Stimulated activated CD4-positive, alpha-beta T cell treated with anti-CD3 and anti-CD28 coated beads, Interleukin-4, amount 100 ng/mL, for 24 hours (primary cell): ENCODE measurements around the gene PSME1.

Experiments used
- DNase-seq: peaks from one replicate; pipeline ENCODE4 v3.0.0-alpha.2; 2020

PSME1 gene

DNA sequence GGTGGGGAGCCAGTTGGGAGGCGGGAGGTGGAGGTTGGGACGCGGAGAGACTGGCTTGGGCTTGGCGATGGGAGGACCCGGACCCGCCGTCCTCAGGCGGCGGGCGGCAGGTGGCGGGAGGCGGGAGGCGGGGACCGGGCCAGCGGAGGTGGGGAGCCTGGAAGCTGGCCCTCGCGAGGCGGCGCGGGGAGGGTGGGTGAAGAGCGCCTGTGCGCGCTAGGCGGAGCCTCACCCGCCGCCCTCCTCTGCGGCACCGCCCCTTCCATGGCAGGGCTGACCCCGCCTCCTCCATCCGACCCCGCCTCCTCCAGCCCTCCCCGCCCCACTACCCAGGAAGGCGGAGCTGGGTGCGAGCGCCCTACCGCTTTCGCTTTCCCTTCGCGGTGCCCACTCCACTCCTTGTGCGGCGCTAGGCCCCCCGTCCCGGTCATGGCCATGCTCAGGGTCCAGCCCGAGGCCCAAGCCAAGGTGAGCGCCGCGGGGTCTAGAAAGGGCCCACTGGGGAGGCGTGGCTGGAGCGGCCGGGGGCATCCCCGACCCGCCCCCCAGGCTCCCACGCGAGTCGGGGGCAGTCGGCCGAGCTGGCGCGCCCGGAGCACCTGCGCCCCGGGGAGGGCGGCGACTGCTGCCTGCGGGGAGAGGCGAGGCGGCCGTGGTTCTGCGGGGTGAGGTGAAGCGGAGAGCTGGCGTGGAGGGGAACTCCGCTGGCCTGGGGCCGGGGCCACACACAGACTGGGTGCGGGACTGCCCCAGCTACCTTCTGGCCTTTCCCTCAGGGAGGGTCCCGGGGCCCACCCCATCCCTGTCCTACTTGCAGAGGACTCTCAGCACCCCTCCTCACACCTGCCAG is at the start of gene PSME1:
TSS of gene PSME1 (plus strand) at position 361 of the 850 bp plus-strand sequence. CDS start at position 430, 69 bp downstream.
- peak; percentile 93 for DNase-seq

GRCh38 chr14:24087004-24087403 is 49.0 kb upstream of the PSME1 start:
- DNase-seq: no peak

DNA sequence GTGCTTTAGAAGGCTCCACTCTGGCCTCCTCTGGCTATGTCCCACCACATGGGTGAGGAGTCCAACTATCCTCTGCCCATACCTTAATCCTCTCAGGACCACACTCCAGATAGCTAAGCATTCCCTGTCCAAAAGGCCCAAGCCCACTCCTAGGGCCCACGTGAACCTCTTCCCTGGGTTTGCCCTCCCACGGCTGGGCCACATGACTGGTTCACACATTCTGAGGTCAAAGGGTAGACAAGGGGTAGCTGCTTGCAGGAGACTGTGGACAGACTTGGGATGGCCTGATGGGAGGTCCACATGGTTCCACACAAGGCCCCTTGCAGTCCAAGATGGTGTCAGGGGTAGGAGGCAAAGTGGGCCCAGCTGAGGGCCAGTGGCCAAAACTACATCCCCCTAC is 47.9 kb upstream of the PSME1 start:
- no peak for DNase-seq

DNA sequence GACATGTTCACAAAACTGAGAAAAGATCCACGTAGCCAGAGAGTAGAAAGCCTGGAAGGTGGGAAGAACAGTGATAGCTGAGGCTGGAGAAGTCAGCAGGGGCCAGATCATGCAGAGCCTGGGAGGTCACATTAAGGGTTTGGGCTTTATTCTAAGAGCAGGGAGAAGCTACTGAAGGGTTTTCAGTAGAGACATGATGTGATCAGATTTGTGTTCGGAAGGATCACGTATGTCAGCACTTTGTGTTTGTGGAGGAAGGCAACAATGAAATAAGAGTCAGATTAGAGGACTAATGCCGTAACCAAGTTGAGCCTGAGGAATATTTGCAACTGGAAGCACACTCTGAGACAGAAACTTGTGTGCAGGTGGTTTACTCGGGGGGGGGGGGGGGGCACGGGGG is 46.1 kb upstream of the PSME1 start:
- no peak for DNase-seq

DNA sequence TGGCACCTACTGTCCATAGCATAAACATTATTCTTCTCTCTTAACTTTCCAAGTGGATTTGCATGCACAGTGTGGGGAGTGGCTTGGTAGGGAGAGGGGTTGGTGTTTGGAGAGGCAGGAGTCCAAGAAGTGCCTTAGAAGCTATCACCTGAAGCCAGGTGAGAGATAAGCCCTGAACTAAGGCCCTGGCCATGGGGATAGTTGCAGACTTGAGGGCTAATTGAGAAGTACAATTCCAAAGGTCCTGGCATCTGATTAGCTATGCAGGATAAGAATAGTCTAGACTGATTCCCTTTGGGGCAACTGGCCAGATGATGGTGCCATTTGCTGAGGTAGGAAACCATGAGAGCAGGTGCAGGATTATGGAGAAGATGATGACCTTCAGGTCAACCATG is 43.9 kb upstream of the PSME1 start:
- DNase-seq: no peak

DNA sequence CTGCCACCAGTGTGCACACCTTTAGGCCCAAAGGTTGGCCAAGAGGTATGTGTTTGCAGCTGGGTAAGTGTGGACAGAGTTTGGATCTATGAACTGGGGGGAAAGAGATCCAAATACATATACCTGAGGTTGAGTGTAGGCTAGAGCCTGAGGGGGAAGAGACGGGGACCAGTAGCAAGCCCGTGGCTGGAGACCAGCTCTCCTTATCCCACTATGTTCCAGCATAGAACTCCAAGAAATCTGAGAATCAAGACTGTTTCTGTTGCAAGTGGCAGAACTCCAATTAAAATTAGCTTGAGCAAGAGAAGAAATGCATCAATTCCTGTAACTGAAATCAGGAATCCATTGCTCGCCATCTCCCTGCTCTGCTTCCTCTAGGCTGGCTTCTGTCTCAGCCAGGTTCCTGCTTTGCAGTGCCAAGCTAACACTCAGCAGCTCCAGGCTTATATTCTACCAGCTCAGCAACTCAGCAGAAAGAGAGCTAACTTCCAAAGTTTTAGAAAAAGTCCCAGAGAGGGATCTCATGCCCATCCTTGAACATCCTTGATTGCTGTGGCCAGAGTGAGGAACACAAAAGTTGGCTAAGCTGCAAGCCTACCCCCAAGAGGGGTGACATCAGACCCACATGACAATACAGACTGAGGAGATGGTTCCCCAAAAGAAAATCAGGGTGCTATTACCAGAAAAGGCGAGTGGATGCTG is 43.3 kb upstream of the PSME1 start:
- no peak for DNase-seq

DNA sequence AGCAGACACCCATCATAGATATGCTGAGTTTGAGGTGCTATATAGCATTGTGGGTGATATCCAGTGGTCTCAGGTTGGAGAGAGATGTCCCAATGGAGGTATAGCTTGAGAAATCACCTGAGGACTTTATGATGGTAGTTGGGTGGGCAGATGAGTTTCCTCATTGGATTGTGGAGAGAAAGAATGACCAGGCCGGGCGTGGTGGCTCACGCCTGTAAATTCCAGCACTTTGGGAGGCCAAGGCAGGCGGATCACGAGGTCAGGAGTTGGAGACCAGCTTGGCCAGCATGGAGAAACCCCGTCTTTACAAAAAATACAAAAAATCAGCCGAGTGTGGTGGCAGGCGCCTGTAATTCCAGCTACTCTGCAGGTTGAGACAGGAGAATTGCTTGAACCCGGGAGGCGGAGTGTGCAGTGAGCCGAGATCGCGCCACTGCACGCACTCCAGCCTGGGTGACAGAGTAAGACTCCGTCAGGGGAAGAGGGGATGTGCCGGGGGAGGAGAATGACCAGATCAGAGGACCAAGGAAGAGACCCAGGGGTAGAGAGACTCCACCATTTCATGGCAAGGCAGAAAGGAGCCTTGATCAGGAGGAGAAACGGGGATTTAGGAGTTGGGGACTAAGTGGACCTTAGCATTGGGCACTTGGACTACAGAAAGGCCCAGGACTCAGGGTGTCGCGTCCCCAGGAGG is 42.6 kb upstream of the PSME1 start:
- DNase-seq: no peak

DNA sequence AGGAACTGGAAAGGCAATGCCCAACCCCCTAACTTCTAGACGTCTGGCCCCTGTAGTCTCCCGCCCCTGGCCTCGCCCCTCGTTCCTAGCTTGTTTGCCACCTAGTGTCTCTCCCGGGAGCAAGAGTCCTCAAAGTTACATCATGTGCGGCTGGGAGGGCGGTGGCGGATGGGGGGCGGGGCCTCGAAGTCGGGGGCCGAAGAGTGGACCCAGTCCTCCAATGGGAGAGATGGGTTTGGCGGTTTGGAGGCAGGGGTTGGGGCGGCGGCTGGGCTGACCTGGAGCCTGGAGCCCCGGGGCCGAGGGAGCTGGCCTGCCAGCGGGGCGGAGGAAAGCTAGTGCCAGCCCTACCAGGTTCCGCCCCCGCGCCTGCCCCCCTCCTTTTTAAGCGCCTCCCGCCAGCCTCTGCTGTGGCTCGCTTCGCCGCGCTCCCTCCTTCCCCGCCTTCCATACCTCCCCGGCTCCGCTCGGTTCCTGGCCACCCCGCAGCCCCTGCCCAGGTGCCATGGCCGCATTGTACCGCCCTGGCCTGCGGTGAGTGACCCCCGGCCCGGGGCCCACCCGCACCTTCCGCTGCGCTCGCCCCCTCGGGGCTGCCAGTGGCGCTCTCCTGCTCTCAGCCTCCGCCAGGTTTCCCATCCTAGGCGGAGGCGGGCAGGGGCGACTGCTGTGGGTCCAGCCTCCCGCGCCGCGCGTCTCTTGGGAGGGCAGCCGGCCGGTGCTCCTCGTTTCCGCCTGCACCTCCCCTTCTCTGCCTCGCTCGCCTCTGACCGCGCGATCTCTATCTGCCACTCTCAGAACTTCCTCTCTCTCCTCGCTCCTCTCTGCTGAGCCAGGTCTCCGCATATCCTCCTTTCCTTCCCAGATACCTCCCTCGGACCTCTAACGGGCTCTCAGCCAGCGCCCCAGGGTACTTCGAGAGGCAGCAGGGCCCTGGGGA is 41.8 kb upstream of the PSME1 start, which contains the start of gene PCK2:
TSS of gene PCK2 (plus strand) at position 411 of the 940 bp plus-strand sequence. CDS start at position 506, 95 bp downstream.
- DNase-seq: peak; percentile 89

- DNase-seq: peak; percentile 20
Observed at GRCh38 chr14:24094841-24095270, 41.1 kb upstream of the PSME1 start.

GRCh38 chr14:24095271-24096068 is 40.5 kb upstream of the PSME1 start:
- DNase-seq: peak; percentile 72

DNA sequence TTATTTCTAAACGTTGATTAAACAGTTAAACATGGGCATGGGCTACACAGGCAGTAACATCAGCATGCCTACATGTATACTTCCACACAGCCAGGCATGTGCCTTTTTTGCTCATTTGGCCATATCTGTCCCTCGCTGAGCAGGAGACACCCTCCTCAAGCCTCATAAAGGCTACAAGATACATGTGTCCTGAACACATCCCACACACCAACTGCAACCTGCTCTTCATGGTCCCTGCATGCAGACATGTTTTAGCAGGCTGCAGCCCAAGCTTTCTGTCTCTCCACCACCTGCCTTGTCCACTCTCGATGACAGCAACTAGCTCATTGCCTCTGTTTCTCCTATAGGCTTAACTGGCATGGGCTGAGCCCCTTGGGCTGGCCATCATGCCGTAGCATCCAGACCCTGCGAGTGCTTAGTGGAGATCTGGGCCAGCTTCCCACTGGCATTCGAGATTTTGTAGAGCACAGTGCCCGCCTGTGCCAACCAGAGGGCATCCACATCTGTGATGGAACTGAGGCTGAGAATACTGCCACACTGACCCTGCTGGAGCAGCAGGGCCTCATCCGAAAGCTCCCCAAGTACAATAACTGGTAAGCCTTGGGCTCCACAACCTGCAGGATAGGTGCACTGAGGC is 39.3 kb upstream of the PSME1 start:
- no peak for DNase-seq

DNA sequence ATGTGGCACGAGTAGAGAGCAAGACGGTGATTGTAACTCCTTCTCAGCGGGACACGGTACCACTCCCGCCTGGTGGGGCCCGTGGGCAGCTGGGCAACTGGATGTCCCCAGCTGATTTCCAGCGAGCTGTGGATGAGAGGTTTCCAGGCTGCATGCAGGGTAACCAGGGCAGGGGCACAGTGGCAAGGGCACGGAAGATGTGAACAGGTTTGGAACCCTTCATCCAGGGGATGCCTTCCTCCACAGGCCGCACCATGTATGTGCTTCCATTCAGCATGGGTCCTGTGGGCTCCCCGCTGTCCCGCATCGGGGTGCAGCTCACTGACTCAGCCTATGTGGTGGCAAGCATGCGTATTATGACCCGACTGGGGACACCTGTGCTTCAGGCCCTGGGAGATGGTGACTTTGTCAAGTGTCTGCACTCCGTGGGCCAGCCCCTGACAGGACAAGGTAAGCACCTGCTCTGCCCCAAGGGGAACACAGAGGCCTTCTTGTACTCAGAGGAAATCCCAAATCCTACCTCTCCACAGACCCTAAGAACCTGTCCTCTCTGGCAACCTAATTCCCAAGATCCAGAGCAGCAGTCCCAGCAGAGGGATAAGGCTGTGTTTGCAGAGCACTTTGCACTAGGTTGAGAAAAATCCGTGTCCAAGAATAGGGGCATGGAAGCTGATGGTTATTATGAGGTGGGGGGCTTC is 37.6 kb upstream of the PSME1 start:
- no peak for DNase-seq

DNA sequence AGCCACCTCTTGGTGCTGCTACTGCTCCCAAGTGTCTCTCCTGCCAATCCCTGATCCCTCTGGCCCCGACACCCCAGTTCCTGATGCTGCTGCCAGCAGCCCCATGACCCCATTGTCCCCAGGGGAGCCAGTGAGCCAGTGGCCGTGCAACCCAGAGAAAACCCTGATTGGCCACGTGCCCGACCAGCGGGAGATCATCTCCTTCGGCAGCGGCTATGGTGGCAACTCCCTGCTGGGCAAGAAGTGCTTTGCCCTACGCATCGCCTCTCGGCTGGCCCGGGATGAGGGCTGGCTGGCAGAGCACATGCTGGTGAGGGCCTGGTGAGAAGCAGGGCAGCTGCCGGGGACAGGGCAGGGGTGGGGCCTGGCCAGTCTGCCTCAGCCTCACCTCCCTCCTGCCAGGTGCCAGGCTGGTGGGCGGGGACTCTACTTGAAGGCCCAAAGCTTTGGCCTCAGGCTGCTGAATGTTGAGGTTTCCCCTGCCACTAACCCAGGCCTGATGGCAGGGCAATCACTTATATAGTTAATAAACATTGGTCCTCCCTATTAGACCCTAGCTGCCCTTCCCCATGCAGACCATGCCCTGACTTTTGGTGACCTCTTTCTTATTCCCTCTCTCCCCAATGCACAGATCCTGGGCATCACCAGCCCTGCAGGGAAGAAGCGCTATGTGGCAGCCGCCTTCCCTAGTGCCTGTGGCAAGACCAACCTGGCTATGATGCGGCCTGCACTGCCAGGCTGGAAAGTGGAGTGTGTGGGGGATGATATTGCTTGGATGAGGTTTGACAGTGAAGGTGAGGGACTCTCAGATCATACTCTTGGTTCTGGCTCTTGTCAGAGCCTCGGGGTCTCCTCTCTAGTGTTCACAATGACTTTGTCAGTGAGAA is 36.8 kb upstream of the PSME1 start:
- DNase-seq: no peak

- DNase-seq: no peak
Observed at GRCh38 chr14:24100197-24100981, 35.6 kb upstream of the PSME1 start.

DNA sequence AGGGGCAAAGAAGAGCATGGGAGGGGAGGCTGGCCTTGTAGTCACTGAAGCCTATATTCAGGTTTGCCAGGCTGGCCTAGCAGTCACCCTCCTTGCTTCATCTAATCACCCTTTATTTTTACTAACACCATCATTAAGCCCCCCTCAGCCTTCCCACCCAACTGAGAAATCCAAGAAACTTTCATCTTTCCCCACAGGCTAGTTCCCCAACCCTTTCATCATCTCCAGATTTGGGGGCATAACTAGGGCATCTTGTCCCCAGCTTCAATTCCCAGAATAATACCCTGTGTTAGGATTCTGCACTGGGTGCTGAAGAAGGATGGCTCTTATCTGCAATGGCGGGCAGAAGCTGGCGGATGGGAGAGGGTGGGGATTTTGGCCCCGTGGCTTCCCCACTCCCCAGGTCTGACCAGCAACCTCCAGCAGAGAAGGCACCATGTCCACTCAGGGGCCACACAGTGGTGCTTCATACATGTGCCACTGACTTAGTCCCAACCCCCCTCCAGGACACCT is 35.0 kb upstream of the PSME1 start:
- no peak for DNase-seq

- DNase-seq: no peak
Observed at GRCh38 chr14:24102357-24103048, 33.5 kb upstream of the PSME1 start.

GRCh38 chr14:24103451-24103850 is 32.5 kb upstream of the PSME1 start:
- no peak for DNase-seq
